GM20000 (cell line): ENCODE data around the gene ABHD8.

ENCODE experiments used
- DNase-seq: peaks from one replicate; pipeline ENCODE4 v3.0.0; 2012; ENCODE audit warnings: low spot score
- CTCF ChIP-seq: IDR thresholded peaks from 2 replicates; pipeline ENCODE4 v1.5.1; 2012; ENCODE audit warnings: mild to moderate bottlenecking, control low read depth; ENCODE audit errors: extremely low read depth, missing control alignments

Gene ABHD8

GRCh38 chr19:17337675-17338432, 34.6 kb upstream of the ABHD8 start:
- TF ChIP-seq CTCF, result no peak
- DNase-seq, result peak; percentile 77

GRCh38 chr19:17336872-17337674, 33.8 kb upstream of the ABHD8 start, which contains the start of gene GTPBP3:
TSS of gene GTPBP3 (plus strand) at chr19:17337553. CDS start at chr19:17337612, 59 bp downstream.
- peak; percentile 98 for DNase-seq
- TF ChIP-seq CTCF, result no peak

DNA sequence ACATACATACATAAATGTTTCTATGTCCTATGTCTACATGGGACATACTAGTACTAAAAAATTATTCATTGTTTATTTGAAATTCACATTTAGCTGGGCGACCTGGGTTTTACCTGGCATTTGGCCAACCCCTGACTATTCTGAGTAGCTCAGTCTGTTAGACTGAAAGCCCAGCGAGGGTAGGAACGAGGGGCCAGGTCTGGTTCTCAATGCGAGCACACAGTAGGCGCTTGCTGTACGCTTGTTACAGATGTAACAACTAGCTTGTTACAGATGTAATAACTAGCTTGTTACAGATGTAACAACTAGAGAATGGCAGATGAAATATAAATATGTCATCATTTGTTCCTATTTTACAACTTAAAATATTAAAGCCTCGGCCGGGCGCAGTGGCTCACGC, 32.4 kb upstream of the ABHD8 start:
- DNase-seq, result no peak
- no peak for TF ChIP-seq CTCF

GRCh38 chr19:17334414-17335409, 31.5 kb upstream of the ABHD8 start, which contains the start of gene ANO8:
TSS of gene ANO8 (minus strand) at chr19:17334855. CDS start at chr19:17334670, 185 bp downstream.
- no peak for TF ChIP-seq CTCF
- peak; percentile 96 for DNase-seq

GRCh38 chr19:17333611-17334413, 30.6 kb upstream of the ABHD8 start:
- DNase-seq, result peak; percentile 74
- TF ChIP-seq CTCF, result no peak
